ENCODE results near the gene FLRT3.

- TF ChIP-seq EZH2 (IDR thresholded peaks at IDR 0.05; ENCODE audit: insufficient read depth, poor library complexity, severe bottlenecking) = no peak
- no peak for TF ChIP-seq EZH2phosphoT487 (IDR thresholded peaks at IDR 0.05; ENCODE audit: insufficient read depth, low read depth)
Observed at GRCh38 chr20:14284443-14284842, 53.0 kb downstream of the FLRT3 start.
